OCI-LY1 (cell line): ENCODE data around the gene TRPM4.

Experiments
- H2AFZ ChIP-seq: fragments of 200-600 bp; sonication (generic), shearing (Covaris generic); 2 replicates; pipeline ENCODE4 v1.6.0; 2014; ENCODE audit warnings: antibody characterized with exemption, mild to moderate bottlenecking, low read length
- H3F3A ChIP-seq: fragments of 200-600 bp; sonication (generic), shearing (Covaris generic); 2 replicates; pipeline ENCODE4 v1.6.0; 2014; ENCODE audit warnings: mild to moderate bottlenecking, antibody characterized with exemption, low read length, moderate library complexity; ENCODE audit not compliant: insufficient read depth
- H3K27ac ChIP-seq: fragments of 200-600 bp; sonication (generic); 2 replicates; pipeline ENCODE4 v1.5.1; 2014; ENCODE audit warnings: low read length, mixed run types, mild to moderate bottlenecking, low read depth; ENCODE audit not compliant: poor library complexity, severe bottlenecking
- H3K27me3 ChIP-seq: fragments of 200-600 bp; sonication (generic); 2 replicates; pipeline ENCODE4 v1.6.0; 2014; ENCODE audit warnings: antibody characterized with exemption, mild to moderate bottlenecking, low read length, moderate library complexity; ENCODE audit not compliant: insufficient read depth
- H3K36me3 ChIP-seq: fragments of 200-600 bp; sonication (generic); 2 replicates; pipeline ENCODE4 v1.6.1; 2014; ENCODE audit warnings: mild to moderate bottlenecking, antibody characterized with exemption, low read length, moderate library complexity, mixed read lengths; ENCODE audit not compliant: insufficient read depth
- H3K4me1 ChIP-seq: fragments of 200-600 bp; sonication (generic); 2 replicates; pipeline ENCODE4 v1.5.1; 2014; ENCODE audit warnings: mild to moderate bottlenecking, low read length, moderate library complexity; ENCODE audit not compliant: insufficient read depth, severe bottlenecking
- H3K4me2 ChIP-seq: fragments of 200-600 bp; sonication (generic), shearing (Covaris generic); 2 replicates; pipeline ENCODE4 v1.6.1; 2014; ENCODE audit warnings: low read length
- H3K4me3 ChIP-seq: fragments of 200-600 bp; sonication (generic); 2 replicates; pipeline ENCODE4 v1.5.1; 2014; ENCODE audit warnings: low read length, low read depth, mild to moderate bottlenecking, mixed read lengths; ENCODE audit not compliant: poor library complexity, severe bottlenecking
- H3K79me2 ChIP-seq: fragments of 200-600 bp; shearing (Covaris generic); 2 replicates; pipeline ENCODE4 v1.6.1; 2016; ENCODE audit warnings: mixed run types, low read length, mixed read lengths; ENCODE audit not compliant: insufficient read depth
- H3K9ac ChIP-seq: fragments of 200-600 bp; sonication (generic), shearing (Covaris generic); 2 replicates; pipeline ENCODE4 v1.6.1; 2014; ENCODE audit warnings: mild to moderate bottlenecking, low read length, mixed read lengths
- H3K9me2 ChIP-seq: fragments of 200-600 bp; sonication (generic), shearing (Covaris generic); 2 replicates; pipeline ENCODE4 v1.6.1; 2014; ENCODE audit warnings: low read depth, mild to moderate bottlenecking, low read length, mixed read lengths
- H3K9me3 ChIP-seq: fragments of 200-600 bp; shearing (Covaris generic); 2 replicates; pipeline ENCODE4 v1.6.1; 2014; ENCODE audit warnings: low read length, mixed read lengths
- H4K20me1 ChIP-seq: fragments of 200-600 bp; sonication (generic), shearing (Covaris generic); 2 replicates; pipeline ENCODE4 v1.6.0; 2016; ENCODE audit warnings: mild to moderate bottlenecking, low read length; ENCODE audit not compliant: insufficient read depth
- CTCF ChIP-seq: fragments of 200-600 bp; sonication (generic), shearing (Covaris generic); IDR thresholded peaks from 2 replicates; pipeline ENCODE4 v1.5.1; 2017; ENCODE audit warnings: mild to moderate bottlenecking, antibody characterized with exemption, low read length, moderate library complexity, mixed read lengths
- EZH2 ChIP-seq: fragments of 200-600 bp; sonication (generic), shearing (Covaris generic); IDR thresholded peaks from 2 replicates; pipeline ENCODE4 v1.8.0; 2017; ENCODE audit warnings: borderline replicate concordance, mixed run types, mild to moderate bottlenecking, antibody characterized with exemption, low read length, moderate library complexity, mixed read lengths

The TRPM4 gene

DNA sequence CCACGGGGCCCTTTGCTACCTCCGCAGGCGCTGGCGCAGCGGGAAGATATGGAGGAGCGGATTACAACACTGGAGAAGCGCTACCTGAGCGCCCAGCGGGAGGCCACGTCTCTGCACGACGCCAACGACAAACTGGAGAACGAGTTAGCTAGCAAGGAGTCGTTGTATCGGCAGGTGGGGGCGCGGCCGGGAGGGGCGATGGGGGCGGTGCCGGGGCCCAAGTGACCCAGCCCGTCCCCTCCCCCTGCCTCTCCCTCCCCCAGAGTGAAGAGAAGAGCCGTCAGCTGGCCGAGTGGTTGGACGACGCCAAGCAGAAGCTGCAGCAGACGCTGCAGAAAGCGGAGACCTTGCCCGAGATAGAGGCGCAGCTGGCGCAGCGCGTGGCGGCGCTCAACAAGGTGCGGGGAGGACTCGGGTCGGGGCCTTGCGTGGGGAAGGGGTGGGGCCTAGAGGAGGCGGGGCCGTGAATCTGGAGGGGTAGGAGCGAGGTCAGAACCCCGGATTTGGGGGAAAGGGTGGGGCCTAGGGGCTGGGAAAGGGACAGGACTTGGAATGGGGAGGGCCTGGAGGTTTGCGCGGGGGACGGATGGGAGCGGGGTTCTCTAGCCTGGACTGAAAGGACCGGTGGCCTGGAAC is 24.5 kb upstream of the TRPM4 start:
- Histone ChIP-seq H3K27me3 (no peaks in the 10 kb centered on the region), H3K27ac (no peak overlapping the region), H3K36me3 (peaks cover 10% of the 10 kb centered on the region; the same call in 1 of the 2 replicates), H3K9ac (no peak overlapping the region), H3K9me3 (no peaks in the 10 kb centered on the region), H3K4me2 (no peak overlapping the region), H3K4me3 (no peak overlapping the region), H3K9me2 (no peaks in the 10 kb centered on the region), H3K79me2 (no peaks in the 10 kb centered on the region), H3F3A (no peaks in the 10 kb centered on the region), H3K4me1 (peaks cover 9% of the 10 kb centered on the region), H4K20me1 (no peaks in the 10 kb centered on the region), H2AFZ (no peak overlapping the region)
- TF ChIP-seq EZH2 = no peak
- TF ChIP-seq CTCF = no peak

DNA sequence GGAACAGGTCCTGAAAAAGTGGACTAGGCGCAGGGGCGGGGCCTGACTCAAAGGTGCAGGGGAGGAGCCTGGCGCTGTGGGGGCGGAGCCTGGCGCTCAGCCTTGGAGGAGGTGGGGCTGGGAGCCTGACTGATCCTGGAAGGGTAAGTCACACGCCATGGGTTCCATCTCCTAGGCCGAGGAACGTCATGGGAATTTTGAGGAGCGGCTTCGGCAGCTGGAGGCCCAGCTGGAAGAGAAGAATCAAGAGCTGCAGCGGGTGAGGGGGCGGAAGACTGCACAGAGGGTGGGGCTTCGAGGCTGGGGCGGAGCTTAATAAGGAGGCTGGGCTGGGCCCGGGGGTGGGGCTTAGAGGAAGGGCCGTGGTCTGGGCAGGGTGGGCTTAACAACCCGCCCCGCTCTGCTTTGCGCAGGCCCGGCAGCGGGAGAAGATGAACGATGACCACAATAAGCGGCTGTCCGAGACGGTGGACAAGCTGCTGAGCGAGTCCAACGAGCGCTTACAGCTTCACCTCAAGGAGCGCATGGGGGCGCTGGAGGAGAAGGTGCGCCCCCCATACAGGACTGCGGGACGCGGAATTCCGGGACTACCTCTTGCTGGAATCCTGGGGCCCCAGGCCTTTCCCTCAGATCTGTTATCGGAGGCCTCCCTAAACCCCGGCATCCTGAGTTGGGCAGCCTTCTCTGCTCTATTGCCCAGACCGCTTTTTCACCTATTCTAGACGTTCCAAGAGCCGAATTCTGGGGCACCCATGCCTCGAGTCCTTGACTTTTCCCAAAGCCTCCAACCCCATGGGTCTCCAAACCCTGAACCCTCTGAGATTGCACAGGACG is 23.8 kb upstream of the TRPM4 start:
- H3K9me2 ChIP-seq = no peaks in the 10 kb centered on the region
- H3K9ac ChIP-seq = no peak overlapping the region
- H3K79me2 ChIP-seq = no peaks in the 10 kb centered on the region
- H3F3A ChIP-seq = no peaks in the 10 kb centered on the region
- no peak overlapping the region for H3K27ac ChIP-seq
- no peaks in the 10 kb centered on the region for H3K27me3 ChIP-seq
- no peak overlapping the region for H2AFZ ChIP-seq
- TF ChIP-seq EZH2 (no peak), CTCF (no peak)
- no peaks in the 10 kb centered on the region for H4K20me1 ChIP-seq
- no peak overlapping the region for H3K4me2 ChIP-seq
- peaks cover 4% of the 10 kb centered on the region for H3K4me1 ChIP-seq
- H3K36me3 ChIP-seq = peaks cover 10% of the 10 kb centered on the region; the same call in 1 of the 2 replicates
- no peaks in the 10 kb centered on the region for H3K9me3 ChIP-seq
- H3K4me3 ChIP-seq = no peak overlapping the region

GRCh38 chr19:49135686-49136085 is 21.9 kb upstream of the TRPM4 start:
- H3K9ac ChIP-seq = no peak overlapping the region
- no peak overlapping the region for H3K4me2 ChIP-seq
- TF ChIP-seq EZH2 (no peak), CTCF (no peak)
- no peak overlapping the region for H2AFZ ChIP-seq
- H3K27ac ChIP-seq = no peak overlapping the region
- H3F3A ChIP-seq = no peaks in the 10 kb centered on the region
- H3K27me3 ChIP-seq = no peaks in the 10 kb centered on the region
- no peak overlapping the region for H3K4me3 ChIP-seq
- H4K20me1 ChIP-seq = no peaks in the 10 kb centered on the region
- no peaks in the 10 kb centered on the region for H3K4me1 ChIP-seq
- H3K36me3 ChIP-seq = 0 out of 2 replicates have a peak, but pooled peaks cover 7% of the 10 kb centered on the region
- no peaks in the 10 kb centered on the region for H3K79me2 ChIP-seq
- H3K9me2 ChIP-seq = no peaks in the 10 kb centered on the region
- no peaks in the 10 kb centered on the region for H3K9me3 ChIP-seq
